SIG-M5 treated with dmso at 0.1 percent for 504 hours (cell line): ENCODE measurements around the gene CYB5R4.

Experiments
- DNase-seq: peaks from one replicate; lab custom pipeline; 2025; ENCODE audit not compliant: unreplicated experiment; lab: John Stamatoyannopoulos, UW

Gene CYB5R4, protein sequence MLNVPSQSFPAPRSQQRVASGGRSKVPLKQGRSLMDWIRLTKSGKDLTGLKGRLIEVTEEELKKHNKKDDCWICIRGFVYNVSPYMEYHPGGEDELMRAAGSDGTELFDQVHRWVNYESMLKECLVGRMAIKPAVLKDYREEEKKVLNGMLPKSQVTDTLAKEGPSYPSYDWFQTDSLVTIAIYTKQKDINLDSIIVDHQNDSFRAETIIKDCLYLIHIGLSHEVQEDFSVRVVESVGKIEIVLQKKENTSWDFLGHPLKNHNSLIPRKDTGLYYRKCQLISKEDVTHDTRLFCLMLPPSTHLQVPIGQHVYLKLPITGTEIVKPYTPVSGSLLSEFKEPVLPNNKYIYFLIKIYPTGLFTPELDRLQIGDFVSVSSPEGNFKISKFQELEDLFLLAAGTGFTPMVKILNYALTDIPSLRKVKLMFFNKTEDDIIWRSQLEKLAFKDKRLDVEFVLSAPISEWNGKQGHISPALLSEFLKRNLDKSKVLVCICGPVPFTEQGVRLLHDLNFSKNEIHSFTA

GRCh38 chr6:83859410-83860358 is at the start of gene CYB5R4:
TSS of gene CYB5R4 (plus strand) at chr6:83859689. CDS start at chr6:83859783, 94 bp downstream.
- DNase-seq, result peak; percentile 93

GRCh38 chr6:83812595-83812994 is 46.9 kb upstream of the CYB5R4 start:
- DNase-seq, result no peak

GRCh38 chr6:83815631-83816272 is 43.7 kb upstream of the CYB5R4 start:
- DNase-seq, result no peak

DNA sequence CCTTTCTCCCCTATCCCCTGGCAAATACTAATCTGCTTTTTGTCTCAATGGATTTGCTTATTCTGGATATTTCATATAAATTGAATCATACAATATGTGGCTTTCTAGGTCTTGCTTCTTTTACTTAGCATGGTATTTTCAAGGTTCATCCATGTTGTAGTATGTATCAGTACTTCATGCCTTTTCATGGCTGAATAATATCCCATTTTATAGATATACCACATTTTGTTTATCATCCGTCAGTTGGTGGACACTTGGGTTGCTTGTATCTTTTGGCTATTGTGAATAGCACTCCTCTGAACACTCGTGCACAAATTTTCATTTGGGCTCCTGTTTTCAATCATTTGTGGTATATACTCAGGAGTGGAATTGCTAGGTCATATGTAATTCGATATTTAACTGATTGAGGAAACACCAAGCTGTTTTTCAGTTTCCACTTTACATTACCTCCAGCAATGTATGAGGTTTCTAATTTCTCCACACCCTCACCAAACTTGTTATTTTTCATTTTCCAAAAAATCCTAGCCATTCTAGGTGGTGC is 36.8 kb upstream of the CYB5R4 start:
- DNase-seq, result no peak

DNA sequence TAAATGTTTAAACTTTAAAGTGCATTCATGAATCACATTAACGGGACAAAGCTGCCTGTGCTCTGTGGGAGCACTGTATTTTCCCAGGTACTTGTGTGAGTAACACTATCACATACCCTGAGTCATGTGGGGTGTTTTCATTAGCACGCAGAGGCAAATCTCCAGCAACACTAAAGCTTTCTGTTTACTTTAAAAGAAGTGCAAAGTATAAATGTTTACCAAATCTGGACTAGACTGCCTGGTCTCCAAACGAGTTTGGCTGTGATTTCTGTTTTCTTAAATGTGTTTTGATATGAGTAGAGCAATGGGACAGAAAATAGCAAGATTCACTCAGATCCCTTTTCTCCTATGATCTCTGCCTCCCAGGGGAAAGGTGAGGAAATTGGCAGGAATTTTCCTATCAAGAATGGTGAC is 35.1 kb upstream of the CYB5R4 start:
- DNase-seq, result no peak

GRCh38 chr6:83824831-83825230 is 34.7 kb upstream of the CYB5R4 start:
- no peak for DNase-seq

- no peak for DNase-seq
These were observed 32.4 kb upstream of the CYB5R4 start for GRCh38 chr6:83827050-83827449.

GRCh38 chr6:83838727-83839126 is 20.8 kb upstream of the CYB5R4 start:
- DNase-seq, result no peak

DNA sequence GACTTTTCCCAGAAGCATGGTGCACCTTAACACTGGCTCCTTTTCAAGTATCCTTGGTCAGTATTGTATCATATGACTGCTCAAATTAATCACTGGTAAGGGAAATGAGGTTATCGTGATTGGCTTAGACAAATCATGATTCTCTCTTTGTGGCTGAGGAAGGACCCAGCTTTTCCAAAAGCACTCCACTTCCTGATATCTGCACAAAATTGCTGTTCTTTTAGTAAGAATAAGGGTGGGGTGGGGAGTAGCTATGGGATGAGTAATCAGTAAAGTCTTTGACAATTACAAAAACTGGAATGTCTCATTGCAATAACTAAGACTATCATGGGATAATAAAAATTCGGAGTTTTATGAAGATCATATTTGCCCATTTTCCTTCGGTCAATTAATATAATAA is 15.3 kb upstream of the CYB5R4 start:
- DNase-seq, result no peak

GRCh38 chr6:83846291-83846690 is 13.2 kb upstream of the CYB5R4 start:
- no peak for DNase-seq

- no peak for DNase-seq
These were observed 12.3 kb upstream of the CYB5R4 start for GRCh38 chr6:83847179-83847578.

DNA sequence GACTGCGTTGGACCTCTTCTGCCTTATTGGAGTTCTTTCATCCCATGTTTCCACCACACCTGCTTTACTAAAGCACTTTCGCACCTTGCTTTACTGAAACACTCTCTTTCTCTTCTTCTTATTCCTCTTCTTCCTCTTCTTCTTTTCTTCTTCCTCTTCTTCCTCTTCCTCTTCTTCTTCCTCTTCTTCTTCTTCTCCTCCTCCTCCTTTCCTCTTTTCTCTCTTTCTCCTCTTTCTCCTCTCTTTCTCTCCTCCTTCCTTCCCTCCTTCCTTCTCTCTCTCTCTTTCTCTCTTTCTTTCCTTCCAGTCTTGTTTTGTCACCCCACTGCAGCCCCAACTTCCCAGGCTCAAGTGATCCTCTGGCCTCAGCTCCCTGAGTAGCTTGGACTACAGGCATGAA is 10.4 kb upstream of the CYB5R4 start:
- no peak for DNase-seq

GRCh38 chr6:83849610-83850009 is 9.9 kb upstream of the CYB5R4 start:
- no peak for DNase-seq

- DNase-seq, result no peak
These were observed 6.8 kb upstream of the CYB5R4 start for GRCh38 chr6:83852528-83853177.

DNA sequence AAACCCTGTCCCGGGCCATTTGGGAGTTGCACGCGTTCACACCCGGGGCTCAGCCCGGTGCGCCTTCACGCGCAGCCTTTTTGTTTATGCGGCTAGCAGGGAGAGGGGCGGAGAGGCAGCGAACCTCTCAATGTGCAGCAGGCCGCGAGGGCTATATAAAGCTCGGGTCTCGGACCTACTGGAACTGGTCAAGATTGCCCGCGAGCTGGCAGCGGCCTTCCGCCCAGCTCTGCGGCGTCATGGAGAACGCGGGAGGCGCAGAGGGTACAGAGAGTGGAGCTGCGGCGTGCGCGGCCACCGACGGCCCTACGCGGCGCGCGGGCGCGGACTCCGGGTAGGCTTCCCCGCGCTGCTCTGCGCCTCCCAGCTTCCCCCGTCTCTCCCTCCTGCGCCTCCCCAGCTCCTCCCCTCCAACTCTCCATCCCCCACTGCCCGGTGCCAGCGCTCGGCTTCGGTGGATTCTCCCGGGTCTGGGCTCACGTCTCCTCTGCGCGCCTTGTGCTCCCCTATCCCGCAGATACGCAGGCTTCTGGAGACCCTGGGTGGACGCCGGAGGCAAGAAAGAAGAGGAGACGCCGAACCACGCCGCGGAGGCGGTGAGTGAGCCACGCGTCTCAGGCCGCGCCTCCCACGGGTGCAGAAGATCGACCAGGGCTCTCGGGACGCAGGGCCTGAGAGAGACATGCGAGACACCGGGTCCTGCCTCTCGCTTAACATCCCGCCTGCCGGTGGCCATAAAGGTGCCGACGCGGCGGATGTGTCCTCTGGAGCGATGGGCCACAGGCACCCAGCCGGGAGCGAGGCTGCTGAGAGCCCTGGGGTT is 6.1 kb upstream of the CYB5R4 start, which contains the start of gene RIPPLY2:
TSS of gene RIPPLY2 (plus strand) at position 183 of the 823 bp plus-strand sequence. CDS start at position 240, 57 bp downstream.
- no peak for DNase-seq

- no peak for DNase-seq
These were observed 5.4 kb upstream of the CYB5R4 start for GRCh38 chr6:83854001-83854501.

DNA sequence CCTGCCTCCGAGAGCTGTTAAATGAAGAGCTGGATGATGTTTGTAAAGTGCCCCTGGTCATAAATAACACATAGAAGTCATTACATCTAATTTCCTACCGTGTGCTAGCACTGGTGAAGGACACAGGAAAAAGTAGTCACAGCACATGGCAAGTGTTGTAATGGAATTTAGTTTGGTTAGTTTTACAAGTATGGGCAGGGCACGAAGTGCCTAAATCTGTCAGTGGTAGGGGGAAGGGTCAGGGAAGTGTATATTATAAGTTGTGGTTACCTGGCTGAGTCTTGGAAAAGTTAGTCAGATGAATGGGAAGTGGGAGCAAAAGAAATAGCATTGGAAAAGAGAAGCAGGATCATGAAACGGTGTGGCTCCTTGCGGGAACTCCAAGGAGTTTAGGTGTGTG is 4.7 kb upstream of the CYB5R4 start:
- DNase-seq, result no peak

DNA sequence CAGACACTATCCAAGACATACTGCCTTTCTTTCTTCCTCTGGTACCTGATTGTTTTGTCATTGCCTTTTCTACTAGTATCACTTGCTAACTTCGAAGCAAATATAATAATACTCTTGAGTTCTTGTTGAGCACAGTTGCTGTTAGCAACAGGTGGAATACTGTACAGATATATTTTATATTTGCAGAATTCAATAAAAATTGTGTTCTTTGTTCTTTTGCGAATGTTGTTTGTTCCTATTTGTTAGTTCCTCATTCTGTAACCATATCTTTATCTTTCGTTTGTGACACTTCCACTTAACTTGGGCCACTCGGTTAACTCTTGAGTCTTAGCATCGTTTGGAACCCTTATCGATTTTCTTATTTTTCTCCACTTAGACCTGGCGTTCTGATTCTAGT is 868 bp downstream of the CYB5R4 start:
- peak; percentile 30 for DNase-seq

GRCh38 chr6:83860782-83861495 is 1.4 kb downstream of the CYB5R4 start:
- DNase-seq, result peak; percentile 62
